Measurements from ENCODE around the gene CHCHD3.

Gene CHCHD3

GRCh38 chr7:133081599-133082389 lies at the start of gene CHCHD3:
Gene CHCHD3, minus strand, starts transcription at chr7:133082090. Its CDS starts 153 bp downstream, at chr7:133081937.
- DNase-seq (ENCODE audit: low spot score), result peak; percentile 100

- DNase-seq (ENCODE audit: low spot score), result no peak
Observed at GRCh38 chr7:133130166-133130565, 48.3 kb upstream of the CHCHD3 start.

- no peak for DNase-seq (ENCODE audit: low spot score)
Observed at GRCh38 chr7:133126422-133126821, 44.5 kb upstream of the CHCHD3 start.

- no peak for DNase-seq (ENCODE audit: low spot score)
Observed at GRCh38 chr7:133124974-133125373, 43.1 kb upstream of the CHCHD3 start.

GRCh38 chr7:133121175-133121844 lies 39.4 kb upstream of the CHCHD3 start:
- DNase-seq (ENCODE audit: low spot score), result no peak

GRCh38 chr7:133119067-133119466 lies 37.2 kb upstream of the CHCHD3 start:
- DNase-seq (ENCODE audit: low spot score), result no peak

GRCh38 chr7:133118261-133118660 lies 36.4 kb upstream of the CHCHD3 start:
- no peak for DNase-seq (ENCODE audit: low spot score)

GRCh38 chr7:133117452-133117851 lies 35.6 kb upstream of the CHCHD3 start:
- DNase-seq (ENCODE audit: low spot score), result no peak

GRCh38 chr7:133115596-133115995 lies 33.7 kb upstream of the CHCHD3 start:
- DNase-seq (ENCODE audit: low spot score), result no peak

GRCh38 chr7:133114519-133114918 lies 32.6 kb upstream of the CHCHD3 start:
- no peak for DNase-seq (ENCODE audit: low spot score)

GRCh38 chr7:133112976-133113375 lies 31.1 kb upstream of the CHCHD3 start:
- DNase-seq (ENCODE audit: low spot score), result no peak

GRCh38 chr7:133112335-133112734 lies 30.4 kb upstream of the CHCHD3 start:
- no peak for DNase-seq (ENCODE audit: low spot score)

- DNase-seq (ENCODE audit: low spot score), result no peak
Observed at GRCh38 chr7:133110312-133110711, 28.4 kb upstream of the CHCHD3 start.

- no peak for DNase-seq (ENCODE audit: low spot score)
Observed at GRCh38 chr7:133109816-133110215, 27.9 kb upstream of the CHCHD3 start.

GRCh38 chr7:133108023-133108422 lies 26.1 kb upstream of the CHCHD3 start:
- no peak for DNase-seq (ENCODE audit: low spot score)

GRCh38 chr7:133102276-133103060 lies 20.6 kb upstream of the CHCHD3 start:
- DNase-seq (ENCODE audit: low spot score), result no peak

GRCh38 chr7:133099633-133100286 lies 17.9 kb upstream of the CHCHD3 start:
- no peak for DNase-seq (ENCODE audit: low spot score)

GRCh38 chr7:133095119-133095671 lies 13.3 kb upstream of the CHCHD3 start:
- no peak for DNase-seq (ENCODE audit: low spot score)

- no peak for DNase-seq (ENCODE audit: low spot score)
Observed at GRCh38 chr7:133091943-133092464, 10.1 kb upstream of the CHCHD3 start.

- DNase-seq (ENCODE audit: low spot score), result no peak
Observed at GRCh38 chr7:133082390-133082766, 488 bp upstream of the CHCHD3 start.

GRCh38 chr7:133081119-133081598 lies 731 bp downstream of the CHCHD3 start:
- DNase-seq (ENCODE audit: low spot score), result no peak

- no peak for DNase-seq (ENCODE audit: low spot score)
Observed at GRCh38 chr7:133079296-133079695, 2.6 kb downstream of the CHCHD3 start.

Data from LoVo (cell line).